ENCODE results near the gene C19orf67.

The C19orf67 gene

GRCh38 chr19:14085309-14085995 is at the start of gene C19orf67:
TSS of gene C19orf67 (minus strand) at chr19:14085783. CDS start at chr19:14085627, 156 bp downstream.
- no peak for DNase-seq (ENCODE audit: low spot score)

GRCh38 chr19:14135355-14135754 is 49.8 kb upstream of the C19orf67 start:
- DNase-seq (ENCODE audit: low spot score), result no peak

GRCh38 chr19:14127929-14128509 is 42.4 kb upstream of the C19orf67 start:
- DNase-seq (ENCODE audit: low spot score), result no peak

GRCh38 chr19:14127176-14127575 is 41.6 kb upstream of the C19orf67 start:
- no peak for DNase-seq (ENCODE audit: low spot score)

GRCh38 chr19:14122924-14123323 is 37.3 kb upstream of the C19orf67 start:
- DNase-seq (ENCODE audit: low spot score), result no peak

- no peak for DNase-seq (ENCODE audit: low spot score)
Measured at GRCh38 chr19:14120497-14120780, 34.9 kb upstream of the C19orf67 start.

- DNase-seq (ENCODE audit: low spot score), result no peak
Measured at GRCh38 chr19:14119644-14120496, 34.3 kb upstream of the C19orf67 start.

- no peak for DNase-seq (ENCODE audit: low spot score)
Measured at GRCh38 chr19:14119146-14119545, 33.6 kb upstream of the C19orf67 start.

GRCh38 chr19:14118165-14119051 is 32.8 kb upstream of the C19orf67 start:
- DNase-seq (ENCODE audit: low spot score), result peak; percentile 81

- DNase-seq (ENCODE audit: low spot score), result peak; percentile 100
Measured at GRCh38 chr19:14117668-14118164, 32.1 kb upstream of the C19orf67 start, which contains the start of gene PRKACA. TSS of gene PRKACA (minus strand) at chr19:14117762. CDS start at chr19:14117547, 215 bp downstream.

GRCh38 chr19:14116918-14117578 is 31.5 kb upstream of the C19orf67 start:
- DNase-seq (ENCODE audit: low spot score), result peak; percentile 33

- no peak for DNase-seq (ENCODE audit: low spot score)
Measured at GRCh38 chr19:14116525-14116917, 30.9 kb upstream of the C19orf67 start.

- no peak for DNase-seq (ENCODE audit: low spot score)
Measured at GRCh38 chr19:14115756-14116155, 30.2 kb upstream of the C19orf67 start.

- DNase-seq (ENCODE audit: low spot score), result peak; percentile 48
Measured at GRCh38 chr19:14114854-14115253, 29.3 kb upstream of the C19orf67 start.

GRCh38 chr19:14114439-14114838 is 28.9 kb upstream of the C19orf67 start:
- DNase-seq (ENCODE audit: low spot score), result no peak

GRCh38 chr19:14113762-14114414 is 28.3 kb upstream of the C19orf67 start:
- no peak for DNase-seq (ENCODE audit: low spot score)

GRCh38 chr19:14112809-14113385 is 27.3 kb upstream of the C19orf67 start:
- DNase-seq (ENCODE audit: low spot score), result peak; percentile 64

GRCh38 chr19:14112051-14112808 is 26.6 kb upstream of the C19orf67 start:
- DNase-seq (ENCODE audit: low spot score), result peak; percentile 28

- no peak for DNase-seq (ENCODE audit: low spot score)
Measured at GRCh38 chr19:14111486-14111885, 25.9 kb upstream of the C19orf67 start.

- no peak for DNase-seq (ENCODE audit: low spot score)
Measured at GRCh38 chr19:14110650-14111049, 25.1 kb upstream of the C19orf67 start.
